ENCODE results near the gene CGB8.
"Not testable (repeated sequence)": the region's sequence is repeated elsewhere in the genome, so short reads cannot be mapped to it uniquely, and the experiment has no call there.

CGB8 gene

GRCh38 chr19:49064768-49065611 is 16.1 kb upstream of the CGB8 start, which contains the start of gene NTF4:
Gene NTF4 (minus strand): TSS chr19:49064818. CDS start chr19:49061997, 2,821 bp downstream.
- peak; percentile 21 for DNase-seq

DNA sequence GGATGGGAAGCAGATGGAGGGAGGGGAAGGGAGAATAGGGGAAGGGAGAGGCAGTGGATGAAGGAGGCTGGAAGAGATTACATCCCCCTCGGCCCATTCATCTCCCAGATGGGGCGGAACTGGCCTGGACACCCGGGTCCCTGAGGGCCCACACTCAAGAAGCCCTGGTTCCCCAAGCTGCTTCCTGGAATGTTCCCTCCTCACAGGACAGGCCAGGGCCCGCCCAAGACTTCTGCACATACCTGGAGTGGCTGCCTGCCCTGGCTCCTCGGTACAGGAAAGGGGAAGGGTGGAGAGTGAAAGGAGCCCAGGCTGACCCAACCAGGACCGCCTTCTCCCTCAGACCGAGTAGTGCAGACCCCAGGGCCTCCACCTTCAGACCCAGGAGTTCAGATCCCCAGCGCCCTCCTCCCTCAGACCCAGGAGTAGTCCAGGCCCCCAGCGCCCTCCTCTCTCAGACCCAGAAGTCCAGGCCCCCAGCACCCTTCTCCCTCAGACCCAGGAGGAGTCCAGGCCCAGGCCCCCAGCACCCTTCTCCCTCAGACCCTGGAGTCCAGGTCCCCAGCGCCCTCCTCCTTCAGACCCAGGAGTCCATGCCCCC is 15.2 kb upstream of the CGB8 start:
- DNase-seq, result no peak

- DNase-seq, result peak; percentile 14
Measured at GRCh38 chr19:49061445-49061844, 12.5 kb upstream of the CGB8 start.

GRCh38 chr19:49061000-49061399 is 12.1 kb upstream of the CGB8 start:
- DNase-seq, result no peak

DNA sequence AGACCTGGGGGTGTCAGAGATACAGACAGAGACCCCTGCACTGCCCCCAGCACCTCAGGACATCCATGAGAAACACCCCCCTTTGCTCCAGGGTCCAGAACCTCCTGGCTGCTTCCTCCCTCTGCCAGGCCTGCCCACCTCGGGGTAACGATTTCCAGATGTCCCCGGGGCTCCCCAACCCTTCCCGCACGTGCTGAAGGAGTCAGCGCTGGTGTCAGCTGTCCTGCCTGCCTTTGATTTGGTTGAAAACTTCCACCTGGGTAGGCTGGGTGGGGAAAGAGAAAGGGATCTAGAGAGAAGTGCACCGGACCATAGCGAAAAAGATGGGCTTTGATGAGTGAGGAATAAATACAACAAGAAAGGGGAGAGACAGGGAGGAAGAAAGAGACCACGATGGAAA is 10.1 kb upstream of the CGB8 start:
- DNase-seq, result no peak

GRCh38 chr19:49058562-49058961 is 9.7 kb upstream of the CGB8 start:
- DNase-seq, result no peak

DNA sequence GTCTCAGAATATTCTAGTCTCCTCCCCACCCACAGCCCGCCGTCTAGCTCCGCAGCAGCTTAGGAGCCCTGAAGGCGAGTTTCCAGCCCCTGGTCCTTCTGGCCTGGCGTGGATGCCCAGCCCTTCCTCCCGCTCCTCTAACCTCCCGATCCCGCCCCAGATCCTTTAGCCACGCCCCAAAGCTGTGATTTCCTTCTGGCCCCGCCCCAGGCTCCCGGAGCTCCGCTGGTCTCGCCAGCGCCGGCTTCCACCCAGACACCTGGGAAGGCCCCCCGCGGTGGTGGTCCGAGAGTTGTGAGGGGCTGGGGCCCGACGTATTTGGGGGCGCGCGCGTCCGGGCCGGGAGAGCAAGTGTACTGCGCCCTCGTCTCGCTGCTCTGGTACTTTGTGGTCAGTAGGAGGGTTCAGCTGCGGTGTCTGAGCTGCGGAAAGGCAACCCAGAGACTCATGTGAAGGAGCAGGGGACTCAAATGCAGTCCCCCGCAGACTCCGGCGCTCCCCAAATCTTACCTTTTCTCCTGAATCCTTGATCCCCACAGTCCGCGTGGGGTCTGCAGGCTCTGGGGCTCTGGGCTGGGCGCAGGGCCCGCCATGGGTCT is 8.8 kb upstream of the CGB8 start, which contains the start of gene CGB7:
TSS of gene CGB7 (minus strand) at position 114 of the 599 bp plus-strand sequence. CDS start 2,374 bp downstream, outside the sequence.
- DNase-seq, result no peak

GRCh38 chr19:49056902-49057596 is 8.1 kb upstream of the CGB8 start:
- not testable (repeated sequence) for DNase-seq

GRCh38 chr19:49056101-49056901 is 7.4 kb upstream of the CGB8 start:
- peak; percentile 55 for DNase-seq

DNA sequence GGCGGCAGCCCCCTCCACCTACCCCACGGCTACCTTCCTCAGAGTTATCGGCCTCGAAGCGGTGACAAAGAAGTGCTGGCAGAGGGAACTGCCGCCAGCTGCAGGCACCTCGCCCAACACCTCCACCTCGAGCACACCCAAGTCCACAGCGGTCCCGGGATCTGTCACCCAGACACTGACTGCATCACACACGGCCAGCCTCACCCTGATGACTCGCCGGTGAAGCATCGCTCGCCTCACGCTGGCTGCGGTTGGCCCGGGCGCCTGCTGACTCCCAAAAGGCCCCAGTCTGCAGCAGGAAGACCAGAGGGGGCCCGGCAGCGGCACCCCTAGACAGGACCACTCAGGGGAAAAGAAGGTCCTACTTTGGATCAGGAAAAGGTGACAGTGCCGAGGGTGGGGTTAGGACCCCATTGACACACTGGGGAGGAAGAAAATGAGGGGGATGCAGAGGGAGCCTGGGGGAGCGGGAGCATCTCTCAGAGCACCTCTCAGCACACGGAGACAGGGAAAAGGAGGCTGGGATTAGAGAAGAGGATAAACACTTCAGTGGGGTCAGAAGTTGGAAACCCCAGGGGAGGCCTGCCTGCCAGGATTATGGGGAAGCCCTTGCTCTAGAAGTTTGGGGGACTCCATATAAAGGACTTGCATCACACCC is 1.6 kb upstream of the CGB8 start:
- DNase-seq, result not testable (repeated sequence)

DNA sequence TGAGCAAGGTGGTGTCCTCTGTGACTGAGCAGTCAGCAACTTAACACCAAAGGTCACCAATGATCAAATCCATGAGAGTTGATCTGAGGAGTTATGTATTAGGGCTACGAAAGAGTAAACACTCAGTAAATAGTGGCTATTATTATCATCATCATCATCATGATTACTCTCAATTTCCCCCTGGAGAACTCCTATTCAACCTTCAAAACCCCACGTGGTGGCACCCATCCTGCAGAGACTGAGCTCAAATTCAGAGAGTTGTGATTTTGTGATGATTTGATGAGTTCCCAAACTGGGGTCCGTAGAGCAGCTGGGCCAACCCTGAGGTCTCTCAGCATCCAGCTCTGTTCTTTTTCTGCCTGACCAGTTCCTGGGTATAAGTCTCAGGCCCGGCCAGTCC is 923 bp upstream of the CGB8 start:
- DNase-seq, result not testable (repeated sequence)

GRCh38 chr19:49043548-49043947 is 5.4 kb downstream of the CGB8 start, which contains the start of gene CGB5:
Gene CGB5 (plus strand): TSS chr19:49043848. CDS start chr19:49044210, 362 bp downstream.
- DNase-seq, result not testable (repeated sequence)

- not testable (repeated sequence) for DNase-seq
Measured at GRCh38 chr19:49042666-49043065, 6.2 kb downstream of the CGB8 start.

GRCh38 chr19:49042177-49042576 is 6.7 kb downstream of the CGB8 start:
- no peak for DNase-seq

GRCh38 chr19:49039736-49040135 is 9.2 kb downstream of the CGB8 start:
- not testable (repeated sequence) for DNase-seq

GRCh38 chr19:49038557-49039276 is 10.2 kb downstream of the CGB8 start:
- not testable (repeated sequence) for DNase-seq

GRCh38 chr19:49038111-49038510 is 10.8 kb downstream of the CGB8 start:
- not testable (repeated sequence) for DNase-seq

- DNase-seq, result not testable (repeated sequence)
Measured at GRCh38 chr19:49036815-49037214, 12.1 kb downstream of the CGB8 start, which contains the start of gene CGB1. Gene CGB1 (minus strand): TSS chr19:49036895. CDS start chr19:49036711, 184 bp downstream.

GRCh38 chr19:49031642-49032301 is 17.1 kb downstream of the CGB8 start, which contains the start of gene CGB2:
Gene CGB2 (plus strand): TSS chr19:49031890. CDS start chr19:49032096, 206 bp downstream.
- DNase-seq, result peak; percentile 40

- DNase-seq, result not testable (repeated sequence)
Measured at GRCh38 chr19:49030323-49030722, 18.6 kb downstream of the CGB8 start.

All from RPMI8226 (cell line).